Sigmoid colon (tissue), 7 donors: Measurements from ENCODE around the gene UBE2E1. TPM values are rescaled to one million over a fixed set of nuclear protein-coding genes. Genes with fewer than 3 reads are reported as not detected.
"Not testable (repeated sequence)": the region's sequence is repeated elsewhere in the genome, so short reads cannot be mapped to it uniquely, and the experiment has no call there.

Experiments
- DNase-seq: peaks from one replicate; pipeline ENCODE4 v3.0.0-alpha.2; 2019
- H3K27ac ChIP-seq, 4 donors: fragments of 200-600 bp; sonication (generic); one replicate each; pipeline ENCODE4 v1.5.1; 2016 to 2019; ENCODE audit warnings: mild to moderate bottlenecking in 1 of 4
- H3K27me3 ChIP-seq, 3 donors: fragments of 200-600 bp; sonication (generic); one replicate each; pipeline ENCODE4 v1.5.1; 2019; ENCODE audit warnings: mild to moderate bottlenecking in 1 of 3
- H3K36me3 ChIP-seq, 4 donors: fragments of 200-600 bp; sonication (generic); one replicate each; pipeline ENCODE4 v1.5.1; 2016 to 2019
- H3K4me1 ChIP-seq, 4 donors: fragments of 200-600 bp; sonication (generic); one replicate each; pipeline ENCODE4 v1.5.1; 2017 to 2019
- H3K4me3 ChIP-seq, 4 donors: fragments of 200-600 bp; sonication (generic); one replicate each; pipeline ENCODE4 v1.5.1; 2017 to 2019; ENCODE audit warnings: mild to moderate bottlenecking in 2 of 4, moderate library complexity in 1 of 4
- H3K9me3 ChIP-seq, 4 donors: fragments of 200-600 bp in 3 of 4; sonication (generic) in 3 of 4; one replicate each; pipeline versions ENCODE4 v1.5.1 to v1.6.1; 2013 to 2019
- CTCF ChIP-seq, 4 experiments: fragments of 450-650 bp in 3 of 4; fragments of 200-600 bp in 1 of 4; IDR thresholded peaks; one replicate each; pipeline ENCODE4 v1.5.1; 2016 to 2019; ENCODE audit warnings: antibody characterized with exemption in 4 of 4, mild to moderate bottlenecking in 3 of 4, moderate library complexity in 2 of 4
- EP300 ChIP-seq, 4 donors: sonication (generic); formaldehyde crosslinking; IDR thresholded peaks; one replicate each; pipeline ENCODE4 v1.6.1; 2017; ENCODE audit warnings: antibody characterized with exemption in 4 of 4
- POLR2A ChIP-seq, 2 donors: fragments of 450-650 bp; IDR thresholded peaks; one replicate each; pipeline ENCODE4 v1.6.1; 2016; ENCODE audit warnings: antibody characterized with exemption in 2 of 2, mild to moderate bottlenecking in 2 of 2, moderate library complexity in 2 of 2
- POLR2AphosphoS5 ChIP-seq, 4 donors: sonication (generic); formaldehyde crosslinking; IDR thresholded peaks; one replicate each; pipeline ENCODE4 v1.6.1; 2017; ENCODE audit warnings: antibody characterized with exemption in 4 of 4
- WGBS, 2 donors: extraction: QIAGEN DNeasy Blood & Tissue Kit; methylation state at CpG; one replicate each; pipeline ENCODE4 v1.1.7; 2013; 5-methylcytosine and 5-hydroxymethylcytosine counted together
- intact Hi-C: fragments of 100-400 bp; cut with DNase I; formaldehyde crosslinking; loops from one replicate; pipeline ENCODE4 v1.15.1; 2023
- polyA plus RNA-seq, 3 donors: library from polyadenylated mRNA; stranded (reverse); fragments of 200-250 nt; gene quantifications; one replicate each; pipeline ENCODE4 v1.2.3, GENCODE V29; 2013
- total RNA-seq, 4 donors: library from RNA; depleted of rRNA; stranded (reverse); fragments of >200 nt; gene quantifications; one replicate each; pipeline ENCODE4 v1.1.0, GENCODE V29; 2016
- donor health status: healthy with polysubstance abuse.
- donor health status: Bipolar disorder and iron deficiency.
- donor health status: healthy.

Gene UBE2E1
- total and polyA plus RNA-seq, 7 donors, result 61.4 to 145 (median 96.4) TPM

GRCh38 chr3:23900744-23901143 lies 95.0 kb downstream of the UBE2E1 start:
- TF ChIP-seq POLR2A (IDR thresholded peaks at IDR 0.05) (no peak), POLR2AphosphoS5 (IDR thresholded peaks at IDR 0.05) (no peak), CTCF (IDR thresholded peaks at IDR 0.05) (no peak), EP300 (IDR thresholded peaks at IDR 0.05) (no peak)
- no peak overlapping the region for H3K4me3 ChIP-seq
- H3K4me1 ChIP-seq, result no peaks in the 10 kb centered on the region
- no peak for DNase-seq
- intact Hi-C loops, result no loop called here
- peaks cover 0 to 31% (median 11%) of the 10 kb centered on the region in 4 donors for H3K36me3 ChIP-seq
- WGBS, 2 donors, result 75 to 81% methylated on average over 6 of the region's 6 CpGs
- no peak overlapping the region for H3K27ac ChIP-seq
- H3K9me3 ChIP-seq, result no peaks in the 10 kb centered on the region
- H3K27me3 ChIP-seq, result no peaks in the 10 kb centered on the region

GRCh38 chr3:23904545-23904944 lies 98.8 kb downstream of the UBE2E1 start:
- TF ChIP-seq EP300 (IDR thresholded peaks at IDR 0.05), result no peak
- TF ChIP-seq CTCF (IDR thresholded peaks at IDR 0.05), result no peak
- TF ChIP-seq POLR2A (IDR thresholded peaks at IDR 0.05), result no peak
- TF ChIP-seq POLR2AphosphoS5 (IDR thresholded peaks at IDR 0.05), result no peak
- peaks cover 0 to 29% (median 8%) of the 10 kb centered on the region in 4 donors for H3K36me3 ChIP-seq
- no peaks in the 10 kb centered on the region for H3K4me1 ChIP-seq
- no peaks in the 10 kb centered on the region for H3K27me3 ChIP-seq
- H3K4me3 ChIP-seq, result no peak overlapping the region
- intact Hi-C loops, result no loop called here
- no peaks in the 10 kb centered on the region for H3K9me3 ChIP-seq
- no peak for DNase-seq
- no peak overlapping the region for H3K27ac ChIP-seq

GRCh38 chr3:23909341-23909740 lies 103.6 kb downstream of the UBE2E1 start:
- Histone ChIP-seq H3K36me3 (peaks cover 0 to 34% (median 4%) of the 10 kb centered on the region in 4 donors), H3K9me3 (no peaks in the 10 kb centered on the region), H3K4me3 (no peak overlapping the region), H3K27ac (no peak overlapping the region), H3K27me3 (no peaks in the 10 kb centered on the region), H3K4me1 (peaks cover 0 to 9% (median 0%) of the 10 kb centered on the region in 4 donors)
- DNase-seq, result no peak
- 88 to 92% methylated on average over 7 of the region's 7 CpGs for WGBS, 2 donors
- TF ChIP-seq CTCF (IDR thresholded peaks at IDR 0.05) (no peak), EP300 (IDR thresholded peaks at IDR 0.05) (no peak), POLR2A (IDR thresholded peaks at IDR 0.05) (no peak), POLR2AphosphoS5 (IDR thresholded peaks at IDR 0.05) (no peak)
- intact Hi-C loops, result no loop called here

- peaks cover 0 to 34% (median 4%) of the 10 kb centered on the region in 4 donors for H3K36me3 ChIP-seq
- H3K4me1 ChIP-seq, result peaks cover 0 to 29% (median 16%) of the 10 kb centered on the region in 4 donors
- no peak for DNase-seq
- intact Hi-C loops, result no loop called here
- no peaks in the 10 kb centered on the region for H3K27me3 ChIP-seq
- WGBS, 2 donors, result 92 to 96% methylated on average over 2 of the region's 2 CpGs
- H3K27ac ChIP-seq, result no peak overlapping the region
- no peak overlapping the region for H3K4me3 ChIP-seq
- H3K9me3 ChIP-seq, result no peaks in the 10 kb centered on the region
- TF ChIP-seq POLR2AphosphoS5 (IDR thresholded peaks at IDR 0.05) (no peak), EP300 (IDR thresholded peaks at IDR 0.05) (no peak), POLR2A (IDR thresholded peaks at IDR 0.05) (no peak), CTCF (IDR thresholded peaks at IDR 0.05) (no peak)
Observed at GRCh38 chr3:23911397-23911796, 105.6 kb downstream of the UBE2E1 start.

GRCh38 chr3:23912335-23912734 lies 106.6 kb downstream of the UBE2E1 start:
- H3K27me3 ChIP-seq, H3K4me3 ChIP-seq, DNase-seq, H3K27ac ChIP-seq, H3K9me3 ChIP-seq, intact Hi-C loops: not testable (repeated sequence)
- peaks cover 0 to 32% (median 2%) of the 10 kb centered on the region in 4 donors for H3K36me3 ChIP-seq
- whole genome bisulfite sequencing, 2 donors, result 87 to 90% methylated on average over 3 of the region's 3 CpGs
- peaks cover 0 to 29% (median 16%) of the 10 kb centered on the region in 4 donors for H3K4me1 ChIP-seq
